D341Med (cell line): ENCODE measurements around the gene TEX11.
"Not testable (repeated sequence)": the region's sequence is repeated elsewhere in the genome, so short reads cannot be mapped to it uniquely, and the experiment has no call there.

Experiments
- DNase-seq: peaks from one replicate; pipeline ENCODE4 v3.0.0; 2012; ENCODE audit warnings: low spot score

TEX11 gene

GRCh38 chrX:70755850-70756249 lies 152.7 kb downstream of the TEX11 start:
- no peak for DNase-seq

- DNase-seq, result no peak
These were observed 154.2 kb downstream of the TEX11 start for GRCh38 chrX:70754169-70754848.

- not testable (repeated sequence) for DNase-seq
These were observed 174.7 kb downstream of the TEX11 start for GRCh38 chrX:70733774-70734173.

- not testable (repeated sequence) for DNase-seq
These were observed 180.6 kb downstream of the TEX11 start for GRCh38 chrX:70727961-70728360.

GRCh38 chrX:70720721-70721120 lies 187.8 kb downstream of the TEX11 start:
- no peak for DNase-seq

- DNase-seq, result not testable (repeated sequence)
These were observed 197.2 kb downstream of the TEX11 start for GRCh38 chrX:70711336-70711735.

GRCh38 chrX:70694339-70695122 lies 214.0 kb downstream of the TEX11 start:
- DNase-seq, result no peak

DNA sequence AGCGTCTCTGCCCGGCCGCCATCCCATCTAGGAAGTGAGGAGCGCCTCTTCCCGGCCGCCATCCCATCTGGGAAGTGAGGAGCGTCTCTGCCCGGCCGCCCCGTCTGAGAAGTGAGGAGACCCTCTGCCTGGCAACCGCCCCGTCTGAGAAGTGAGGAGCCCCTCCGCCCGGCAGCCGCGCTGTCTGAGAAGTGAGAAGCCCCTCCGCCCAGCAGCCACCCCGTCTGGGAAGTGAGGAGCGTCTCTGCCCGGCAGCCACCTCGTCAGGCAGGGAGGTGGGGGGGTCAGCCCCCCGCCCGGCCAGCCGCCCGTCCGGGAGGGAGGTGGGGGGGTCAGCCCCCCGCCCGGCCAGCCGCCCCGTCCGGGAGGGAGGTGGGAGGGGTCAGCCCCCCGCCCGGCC lies 229.1 kb downstream of the TEX11 start:
- DNase-seq, result not testable (repeated sequence)

DNA sequence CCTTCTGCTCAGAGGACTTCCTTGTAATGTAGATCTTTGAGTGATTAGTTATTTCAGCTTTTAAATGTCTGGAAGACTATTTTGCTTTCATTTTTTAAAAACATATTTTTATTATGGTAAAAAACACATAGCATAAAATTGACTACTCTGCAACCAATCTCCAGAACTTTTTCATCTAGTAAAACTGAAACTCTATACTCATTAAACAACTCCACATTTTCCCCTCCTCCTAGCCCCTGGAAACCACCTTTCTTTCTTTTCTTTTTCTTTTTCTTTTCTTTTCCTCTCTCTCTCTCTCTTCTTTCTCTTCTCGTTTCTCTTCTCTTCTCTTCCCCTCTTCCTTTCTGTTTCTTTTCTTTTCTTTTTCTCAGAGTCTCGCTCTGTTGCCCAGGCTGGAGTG lies 233.2 kb downstream of the TEX11 start:
- no peak for DNase-seq

DNA sequence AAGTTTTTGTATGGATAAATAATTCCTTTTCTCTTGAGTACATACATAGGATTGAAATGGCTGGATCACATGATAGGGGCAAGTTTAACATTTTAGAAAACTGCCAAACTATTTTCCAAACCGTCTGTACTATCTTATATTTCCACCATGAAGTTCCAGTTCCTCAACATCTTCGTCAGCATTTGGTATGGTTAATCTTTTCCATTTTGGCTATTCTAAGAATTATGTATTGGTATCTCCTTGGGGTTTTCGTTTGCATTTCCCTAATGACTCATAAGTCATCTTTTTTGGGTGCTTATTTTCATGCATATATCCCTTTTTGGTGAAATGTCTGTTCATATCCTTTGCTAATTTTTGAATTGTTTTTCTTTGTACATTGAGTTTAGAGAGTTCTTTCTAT lies 236.2 kb downstream of the TEX11 start:
- DNase-seq, result no peak

- DNase-seq, result no peak
These were observed 239.4 kb downstream of the TEX11 start for GRCh38 chrX:70669120-70669519.

- peak; percentile 16 for DNase-seq
These were observed 243.8 kb downstream of the TEX11 start for GRCh38 chrX:70664726-70665125.

- not testable (repeated sequence) for DNase-seq
These were observed 247.4 kb downstream of the TEX11 start for GRCh38 chrX:70661124-70661523.

GRCh38 chrX:70657546-70657945 lies 251.0 kb downstream of the TEX11 start:
- DNase-seq, result not testable (repeated sequence)

DNA sequence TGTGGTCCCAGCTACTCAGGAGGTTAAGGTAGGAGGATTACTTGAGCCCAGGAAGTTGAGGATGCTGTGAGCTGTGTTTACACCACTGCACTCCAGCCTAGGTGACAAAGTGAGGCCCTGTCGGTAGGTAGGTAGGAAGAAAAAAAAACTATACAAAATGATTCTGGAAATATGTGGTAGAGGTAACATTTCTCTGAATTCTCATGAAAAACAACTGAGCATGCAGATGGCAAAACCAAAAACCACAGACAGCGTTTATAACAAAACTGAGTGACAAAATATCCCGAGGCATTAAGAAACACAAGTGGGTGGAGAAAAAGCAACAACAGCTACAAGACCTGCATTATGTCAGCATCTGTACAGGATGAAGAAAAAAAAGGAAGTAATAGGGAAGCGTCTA lies 252.2 kb downstream of the TEX11 start:
- DNase-seq, result no peak

DNA sequence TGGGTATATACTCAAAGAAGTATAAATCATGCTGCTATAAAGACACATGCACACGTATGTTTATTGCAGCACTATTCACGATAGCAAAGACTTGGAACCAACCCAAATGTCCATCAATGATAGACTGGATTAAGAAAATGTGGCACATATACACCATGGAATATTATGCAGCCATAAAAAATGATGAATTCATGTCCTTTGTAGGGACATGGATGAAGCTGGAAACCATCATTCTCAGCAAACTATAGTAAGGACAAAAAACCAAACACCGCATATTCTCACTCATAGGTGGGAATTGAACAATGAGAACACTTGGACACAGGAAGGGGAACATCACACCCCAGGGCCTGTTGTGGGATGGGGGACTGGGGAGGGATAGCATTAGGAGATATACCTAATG lies 260.6 kb downstream of the TEX11 start:
- DNase-seq, result not testable (repeated sequence)

- DNase-seq, result no peak
These were observed 272.3 kb downstream of the TEX11 start for GRCh38 chrX:70636218-70636617.

GRCh38 chrX:70635669-70636068 lies 272.8 kb downstream of the TEX11 start:
- no peak for DNase-seq

DNA sequence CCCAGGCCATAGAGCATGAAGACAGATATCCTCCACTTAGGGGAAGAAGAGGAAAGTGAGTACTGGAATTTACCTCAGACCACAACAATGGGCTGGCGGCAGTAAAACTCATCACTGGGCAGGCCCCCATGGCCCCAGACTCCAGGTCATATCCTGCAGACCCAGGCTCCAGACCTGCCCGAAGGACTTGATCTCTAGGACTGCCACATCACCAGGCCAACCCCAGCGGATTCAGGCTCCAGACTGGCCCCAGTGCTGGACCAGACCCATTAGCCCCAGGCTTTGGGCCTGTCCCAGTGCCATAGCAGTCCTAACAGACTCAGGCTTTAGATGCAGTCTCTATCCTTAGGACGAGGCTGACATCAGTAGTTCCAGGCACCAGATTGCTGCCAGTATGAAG lies 273.3 kb downstream of the TEX11 start:
- DNase-seq, result no peak

DNA sequence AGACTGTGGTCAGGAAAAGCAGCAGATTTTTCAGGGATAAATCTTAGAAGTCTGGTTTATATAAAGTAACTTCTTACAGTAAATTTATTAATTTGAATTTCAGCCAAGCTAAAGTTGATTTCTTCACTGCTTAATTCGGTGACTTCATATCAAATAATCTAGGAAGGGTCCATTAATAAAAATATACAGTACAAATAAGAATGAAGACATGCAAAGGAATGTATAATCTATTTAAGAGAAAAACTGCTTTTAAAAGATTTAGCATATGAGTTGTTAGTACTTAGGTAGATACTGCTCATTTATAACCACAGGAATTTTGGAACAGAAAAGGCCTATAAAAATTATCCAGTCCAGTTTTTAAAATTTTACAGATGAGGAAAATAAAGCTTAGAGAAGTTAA lies 286.8 kb downstream of the TEX11 start:
- no peak for DNase-seq

- DNase-seq, result no peak
These were observed 290.0 kb downstream of the TEX11 start for GRCh38 chrX:70618467-70618866.

- no peak for DNase-seq
These were observed 295.2 kb downstream of the TEX11 start for GRCh38 chrX:70613295-70613694.

DNA sequence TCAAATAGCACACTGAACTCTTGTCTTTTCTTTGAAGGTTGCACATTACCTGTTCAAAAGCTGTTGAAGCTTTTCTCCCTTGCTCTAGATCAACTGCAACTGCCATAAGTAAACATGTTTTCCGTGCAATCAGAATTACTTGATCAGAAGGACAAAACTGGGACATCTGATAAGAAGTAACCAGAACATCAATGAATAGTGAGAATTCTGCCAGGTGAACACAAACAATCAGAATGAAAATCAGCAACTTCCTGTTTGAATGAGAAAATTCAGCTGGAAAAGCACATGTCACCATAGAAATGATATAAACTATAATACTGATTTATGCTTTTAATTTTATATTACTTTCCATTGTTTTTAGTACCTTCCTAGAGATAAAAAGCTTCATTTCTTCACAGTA lies 303.2 kb downstream of the TEX11 start:
- DNase-seq, result no peak

DNA sequence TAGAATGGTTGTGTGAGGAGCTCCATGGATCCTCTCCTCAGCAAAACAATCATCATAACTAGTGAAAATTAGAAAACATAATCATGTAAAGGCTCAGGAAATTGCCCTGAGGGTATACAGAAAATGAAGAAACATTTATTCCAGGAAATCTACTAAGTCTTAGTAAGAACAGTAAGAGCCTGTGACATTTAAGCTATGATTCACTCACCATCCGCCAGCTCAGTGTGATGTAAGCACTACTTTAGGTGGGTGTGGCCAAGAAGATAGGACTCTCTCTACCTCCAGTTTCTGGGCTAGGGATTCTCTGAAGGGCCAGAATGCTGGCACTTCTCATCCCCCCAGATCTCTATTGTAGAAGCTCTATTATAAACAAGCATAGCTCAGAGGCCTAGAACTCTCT lies 316.4 kb downstream of the TEX11 start:
- no peak for DNase-seq
